Heart left ventricle (tissue), 16 donors: ENCODE results near the gene PHF20. TPM values are rescaled to one million over a fixed set of nuclear protein-coding genes. Genes with fewer than 3 reads are reported as not detected.
A peak's percentile ranks its signal among the peaks of the same experiment; 100 is the strongest.

ENCODE experiments used
- ATAC-seq, 4 donors: fragments of 200-7000 bp; cut with Tn5 transposase; one replicate each; pipeline ENCODE4 v1.9.1; 2020 to 2022; ENCODE audit warnings: moderate library complexity in 4 of 4, mild to moderate bottlenecking in 3 of 4, moderate number of reproducible peaks in 1 of 4
- DNase-seq, 5 donors: peaks; one replicate each; pipeline ENCODE4 v3.0.0-alpha.2; 2020
- H3K27ac ChIP-seq, 12 donors: fragments of 200-600 bp; sonication (generic) in 4 of 12; one replicate each; pipeline versions ENCODE4 v1.5.0 to v1.8.0; 2016 to 2022; ENCODE audit warnings: mild to moderate bottlenecking in 2 of 12
- H3K27me3 ChIP-seq, 9 donors: fragments of 200-600 bp; sonication (generic) in 2 of 9; one replicate each; pipeline versions ENCODE4 v1.5.1 to v1.8.0; 2016 to 2022; ENCODE audit warnings: mild to moderate bottlenecking in 3 of 9
- H3K36me3 ChIP-seq, 9 donors: fragments of 200-600 bp; sonication (generic) in 2 of 9; one replicate each; pipeline versions ENCODE4 v1.5.0 to v1.8.0; 2018 to 2022; ENCODE audit warnings: mild to moderate bottlenecking in 2 of 9
- H3K4me1 ChIP-seq, 12 donors: fragments of 200-600 bp; sonication (generic) in 4 of 12; one replicate each; pipeline versions ENCODE4 v1.5.0 to v1.8.0; 2016 to 2022; ENCODE audit warnings: mild to moderate bottlenecking in 3 of 12
- H3K4me3 ChIP-seq, 12 donors: fragments of 200-600 bp; sonication (generic) in 4 of 12; one replicate each; pipeline versions ENCODE4 v1.5.0 to v1.8.0; 2017 to 2022; ENCODE audit warnings: mild to moderate bottlenecking in 9 of 12, moderate library complexity in 4 of 12
- H3K9me3 ChIP-seq, 12 donors: fragments of 200-600 bp; sonication (generic) in 4 of 12; one replicate each; pipeline versions ENCODE4 v1.5.0 to v1.8.0; 2016 to 2022; ENCODE audit warnings: mild to moderate bottlenecking in 1 of 12
- CTCF ChIP-seq, 12 donors: fragments of 200-600 bp; sonication (generic) in 4 of 12; IDR thresholded peaks; one replicate each; pipeline versions ENCODE4 v1.5.0 to v1.8.0; 2018 to 2022; ENCODE audit warnings: antibody characterized with exemption in 12 of 12, mild to moderate bottlenecking in 5 of 12
- POLR2A ChIP-seq, 2 donors: fragments of 450-650 bp; IDR thresholded peaks; one replicate each; pipeline ENCODE4 v1.6.1; 2017; ENCODE audit warnings: antibody characterized with exemption in 2 of 2, mild to moderate bottlenecking in 2 of 2, moderate library complexity in 2 of 2
- WGBS, 4 donors: extraction: QIAGEN DNeasy Blood & Tissue Kit in 2 of 4; methylation state at CpG; one replicate each; pipeline versions ENCODE4 v1.1.5 to v1.1.7; 2013 to 2018; 5-methylcytosine and 5-hydroxymethylcytosine counted together
- intact Hi-C, 10 donors: fragments of 100-400 bp; cut with DNase I; formaldehyde crosslinking; loops; one replicate each; pipeline versions ENCODE4 v1.11.1 to v1.14.2; 2022
- polyA plus RNA-seq, 2 donors: library from polyadenylated mRNA; stranded (reverse); fragments of 200-250 nt; gene quantifications; one replicate each; pipeline ENCODE4 v1.2.3, GENCODE V29; 2013
- total RNA-seq, 9 donors: library from RNA; depleted of rRNA in 2 of 9; stranded (reverse); fragments of >200 nt in 2 of 9; fragmentation: NEBNext Ultra II Directional in 3 of 9; extraction: Animal tissue kit (Norgen Biotek cat#: 25700) in 3 of 9; gene quantifications; one replicate each; pipeline versions ENCODE4 v1.1.0 to v1.2.4, GENCODE V29; 2016 to 2023
- donor health status: ischemic (EF 13 %, LVEDD 7.1; RV severe dilation, severe dysfunction).
- donor health status: healthy with polysubstance abuse.
- donor health status: DM: no; HTN: yes; CAD: no.
- donor health status: DM: no; HTN: no; CAD: no.
- donor health status: ischemic (EF 25% LVEDD 6.9; RV normal size, moderate dysfunction).
- donor health status: ischemic (EF 25% LVEDD 5.7; RV mildly dilated, moderate dysfunction).
- donor health status: healthy.
- donor health status: DM: yes; HTN: yes; CAD: no.
- donor health status: ischemic (EF 35%, LVEDD 5.7; RV mildly dilated, moderate dysfunction).
- donor health status: nonischemic (EF 11% LVEDD 7.7; RV severe dilation, severe dysfunction).
- donor health status: DM: yes; HTN: yes; CAD: no.
- donor health status: PGD.
- donor health status: ischemic (EF 29% LVEDD 5.4; RV normal size, mild dysfunction).
- donor health status: nonischemic (EF 23%, LVEDD 6.1; RV moderate dilation, normal function).

The PHF20 gene
- total and polyA plus RNA-seq, 11 donors, result 25.8 to 48.9 (median 36.5) TPM

GRCh38 chr20:35734374-35734773 is 37.4 kb upstream of the PHF20 start:
- Histone ChIP-seq H3K4me1 (peaks cover 29 to 100% (median 83%) of the 10 kb centered on the region in 12 donors), H3K9me3 (no peaks in the 10 kb centered on the region), H3K27ac (peak overlapping the region in 1 of 12 donors; percentile 28), H3K36me3 (peaks cover 0 to 100% (median 100%) of the 10 kb centered on the region in 9 donors), H3K4me3 (no peak overlapping the region), H3K27me3 (no peaks in the 10 kb centered on the region)
- TF ChIP-seq CTCF (IDR thresholded peaks at IDR 0.05) (no peak), POLR2A (IDR thresholded peaks at IDR 0.05) (no peak)
- no peak for DNase-seq
- intact Hi-C loops, result loop anchor here in 4 of 10 donors (2.0 to 10.0 kb wide), 2 partner anchors 26 to 150 kb away; no protein-coding TSS in a partner anchor
- no peak for ATAC-seq

GRCh38 chr20:35734777-35735649 is 36.8 kb upstream of the PHF20 start:
- ATAC-seq (no peak), DNase-seq (no peak)
- intact Hi-C loops, result loop anchor here in 5 of 10 donors (2.0 to 10.0 kb wide), 3 partner anchors 26 to 150 kb away; no protein-coding TSS in a partner anchor
- WGBS, 4 donors, result 46 to 62% (median 53%) methylated on average over 4 of the region's 4 CpGs
- TF ChIP-seq POLR2A (IDR thresholded peaks at IDR 0.05), result no peak
- no peak for TF ChIP-seq CTCF (IDR thresholded peaks at IDR 0.05)
- Histone ChIP-seq H3K4me3 (peak overlapping the region in 1 of 12 donors; percentile 8), H3K36me3 (peaks cover 0 to 100% (median 100%) of the 10 kb centered on the region in 9 donors), H3K9me3 (no peaks in the 10 kb centered on the region), H3K27me3 (no peaks in the 10 kb centered on the region), H3K27ac (peak overlapping the region in 1 of 12 donors; percentile 28), H3K4me1 (peaks cover 29 to 100% (median 84%) of the 10 kb centered on the region in 12 donors)

GRCh38 chr20:35735826-35736470 is 35.9 kb upstream of the PHF20 start:
- peaks cover 0 to 100% (median 97%) of the 10 kb centered on the region in 9 donors for H3K36me3 ChIP-seq
- intact Hi-C loops, result loop anchor here in 5 of 10 donors (2.0 to 10.0 kb wide), 3 partner anchors 27 to 149 kb away; no protein-coding TSS in a partner anchor
- peaks cover 29 to 98% (median 80%) of the 10 kb centered on the region in 12 donors for H3K4me1 ChIP-seq
- H3K27ac ChIP-seq, result peak overlapping the region in 1 of 12 donors; percentile 19
- H3K9me3 ChIP-seq, result no peaks in the 10 kb centered on the region
- no peaks in the 10 kb centered on the region for H3K27me3 ChIP-seq
- DNase-seq (no peak), ATAC-seq (no peak)
- peak overlapping the region in 4 of 12 donors; percentile 3 to 16 (median 8) for H3K4me3 ChIP-seq
- TF ChIP-seq CTCF (IDR thresholded peaks at IDR 0.05) (no peak), POLR2A (IDR thresholded peaks at IDR 0.05) (no peak)
- WGBS, 4 donors, result 21 to 32% (median 29%) methylated on average over 7 of the region's 7 CpGs
